ENCODE data around the gene ATAD3A. TPM values are rescaled to one million over a fixed set of nuclear protein-coding genes. Genes with fewer than 3 reads are reported as not detected.

ATAD3A gene
- total and polyA plus RNA-seq, 9 of the 15 experiments (the other 6 are each of a cell fraction or from before 2014, with no cell fraction given), result 0.10 to 173 (median 36.7) TPM

DNA sequence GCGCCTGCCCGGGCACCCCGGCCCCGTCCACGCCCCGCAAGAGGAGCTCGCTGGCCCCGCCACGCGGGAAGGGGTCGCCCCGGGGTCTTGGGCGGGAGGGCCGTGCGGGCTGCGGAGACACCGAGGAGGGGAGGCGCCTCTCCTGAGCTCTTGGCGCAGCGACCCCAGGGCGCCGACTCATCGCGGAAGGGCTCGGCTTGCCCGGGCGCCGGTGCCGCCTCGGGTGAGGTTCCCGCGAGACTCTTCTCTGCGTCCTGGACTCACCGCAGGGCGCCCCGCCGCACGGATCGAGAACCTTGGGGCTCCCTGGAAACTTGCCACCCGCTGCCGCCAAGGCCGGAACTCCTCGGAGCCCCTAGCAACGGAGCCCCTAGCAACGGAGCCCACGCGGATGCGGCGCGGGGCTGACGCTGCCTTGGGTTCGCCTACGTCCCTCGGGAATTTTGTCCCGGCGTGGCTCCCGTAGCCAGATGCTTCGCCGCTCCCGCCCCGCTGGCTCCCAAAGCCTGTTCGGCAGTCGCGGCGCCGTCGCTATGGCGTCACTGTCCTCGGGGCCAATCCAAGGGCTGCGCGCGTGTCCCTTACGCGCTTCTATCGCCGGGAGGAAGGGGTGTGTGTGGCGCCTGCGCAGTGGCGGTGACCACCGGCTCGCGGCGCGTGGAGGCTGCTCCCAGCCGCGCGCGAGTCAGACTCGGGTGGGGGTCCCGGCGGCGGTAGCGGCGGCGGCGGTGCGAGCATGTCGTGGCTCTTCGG is at the start of gene ATAD3A (continued):
- TF ChIP-seq, protein P1, sequence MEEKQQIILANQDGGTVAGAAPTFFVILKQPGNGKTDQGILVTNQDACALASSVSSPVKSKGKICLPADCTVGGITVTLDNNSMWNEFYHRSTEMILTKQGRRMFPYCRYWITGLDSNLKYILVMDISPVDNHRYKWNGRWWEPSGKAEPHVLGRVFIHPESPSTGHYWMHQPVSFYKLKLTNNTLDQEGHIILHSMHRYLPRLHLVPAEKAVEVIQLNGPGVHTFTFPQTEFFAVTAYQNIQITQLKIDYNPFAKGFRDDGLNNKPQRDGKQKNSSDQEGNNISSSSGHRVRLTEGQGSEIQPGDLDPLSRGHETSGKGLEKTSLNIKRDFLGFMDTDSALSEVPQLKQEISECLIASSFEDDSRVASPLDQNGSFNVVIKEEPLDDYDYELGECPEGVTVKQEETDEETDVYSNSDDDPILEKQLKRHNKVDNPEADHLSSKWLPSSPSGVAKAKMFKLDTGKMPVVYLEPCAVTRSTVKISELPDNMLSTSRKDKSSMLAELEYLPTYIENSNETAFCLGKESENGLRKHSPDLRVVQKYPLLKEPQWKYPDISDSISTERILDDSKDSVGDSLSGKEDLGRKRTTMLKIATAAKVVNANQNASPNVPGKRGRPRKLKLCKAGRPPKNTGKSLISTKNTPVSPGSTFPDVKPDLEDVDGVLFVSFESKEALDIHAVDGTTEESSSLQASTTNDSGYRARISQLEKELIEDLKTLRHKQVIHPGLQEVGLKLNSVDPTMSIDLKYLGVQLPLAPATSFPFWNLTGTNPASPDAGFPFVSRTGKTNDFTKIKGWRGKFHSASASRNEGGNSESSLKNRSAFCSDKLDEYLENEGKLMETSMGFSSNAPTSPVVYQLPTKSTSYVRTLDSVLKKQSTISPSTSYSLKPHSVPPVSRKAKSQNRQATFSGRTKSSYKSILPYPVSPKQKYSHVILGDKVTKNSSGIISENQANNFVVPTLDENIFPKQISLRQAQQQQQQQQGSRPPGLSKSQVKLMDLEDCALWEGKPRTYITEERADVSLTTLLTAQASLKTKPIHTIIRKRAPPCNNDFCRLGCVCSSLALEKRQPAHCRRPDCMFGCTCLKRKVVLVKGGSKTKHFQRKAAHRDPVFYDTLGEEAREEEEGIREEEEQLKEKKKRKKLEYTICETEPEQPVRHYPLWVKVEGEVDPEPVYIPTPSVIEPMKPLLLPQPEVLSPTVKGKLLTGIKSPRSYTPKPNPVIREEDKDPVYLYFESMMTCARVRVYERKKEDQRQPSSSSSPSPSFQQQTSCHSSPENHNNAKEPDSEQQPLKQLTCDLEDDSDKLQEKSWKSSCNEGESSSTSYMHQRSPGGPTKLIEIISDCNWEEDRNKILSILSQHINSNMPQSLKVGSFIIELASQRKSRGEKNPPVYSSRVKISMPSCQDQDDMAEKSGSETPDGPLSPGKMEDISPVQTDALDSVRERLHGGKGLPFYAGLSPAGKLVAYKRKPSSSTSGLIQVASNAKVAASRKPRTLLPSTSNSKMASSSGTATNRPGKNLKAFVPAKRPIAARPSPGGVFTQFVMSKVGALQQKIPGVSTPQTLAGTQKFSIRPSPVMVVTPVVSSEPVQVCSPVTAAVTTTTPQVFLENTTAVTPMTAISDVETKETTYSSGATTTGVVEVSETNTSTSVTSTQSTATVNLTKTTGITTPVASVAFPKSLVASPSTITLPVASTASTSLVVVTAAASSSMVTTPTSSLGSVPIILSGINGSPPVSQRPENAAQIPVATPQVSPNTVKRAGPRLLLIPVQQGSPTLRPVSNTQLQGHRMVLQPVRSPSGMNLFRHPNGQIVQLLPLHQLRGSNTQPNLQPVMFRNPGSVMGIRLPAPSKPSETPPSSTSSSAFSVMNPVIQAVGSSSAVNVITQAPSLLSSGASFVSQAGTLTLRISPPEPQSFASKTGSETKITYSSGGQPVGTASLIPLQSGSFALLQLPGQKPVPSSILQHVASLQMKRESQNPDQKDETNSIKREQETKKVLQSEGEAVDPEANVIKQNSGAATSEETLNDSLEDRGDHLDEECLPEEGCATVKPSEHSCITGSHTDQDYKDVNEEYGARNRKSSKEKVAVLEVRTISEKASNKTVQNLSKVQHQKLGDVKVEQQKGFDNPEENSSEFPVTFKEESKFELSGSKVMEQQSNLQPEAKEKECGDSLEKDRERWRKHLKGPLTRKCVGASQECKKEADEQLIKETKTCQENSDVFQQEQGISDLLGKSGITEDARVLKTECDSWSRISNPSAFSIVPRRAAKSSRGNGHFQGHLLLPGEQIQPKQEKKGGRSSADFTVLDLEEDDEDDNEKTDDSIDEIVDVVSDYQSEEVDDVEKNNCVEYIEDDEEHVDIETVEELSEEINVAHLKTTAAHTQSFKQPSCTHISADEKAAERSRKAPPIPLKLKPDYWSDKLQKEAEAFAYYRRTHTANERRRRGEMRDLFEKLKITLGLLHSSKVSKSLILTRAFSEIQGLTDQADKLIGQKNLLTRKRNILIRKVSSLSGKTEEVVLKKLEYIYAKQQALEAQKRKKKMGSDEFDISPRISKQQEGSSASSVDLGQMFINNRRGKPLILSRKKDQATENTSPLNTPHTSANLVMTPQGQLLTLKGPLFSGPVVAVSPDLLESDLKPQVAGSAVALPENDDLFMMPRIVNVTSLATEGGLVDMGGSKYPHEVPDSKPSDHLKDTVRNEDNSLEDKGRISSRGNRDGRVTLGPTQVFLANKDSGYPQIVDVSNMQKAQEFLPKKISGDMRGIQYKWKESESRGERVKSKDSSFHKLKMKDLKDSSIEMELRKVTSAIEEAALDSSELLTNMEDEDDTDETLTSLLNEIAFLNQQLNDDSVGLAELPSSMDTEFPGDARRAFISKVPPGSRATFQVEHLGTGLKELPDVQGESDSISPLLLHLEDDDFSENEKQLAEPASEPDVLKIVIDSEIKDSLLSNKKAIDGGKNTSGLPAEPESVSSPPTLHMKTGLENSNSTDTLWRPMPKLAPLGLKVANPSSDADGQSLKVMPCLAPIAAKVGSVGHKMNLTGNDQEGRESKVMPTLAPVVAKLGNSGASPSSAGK (IDR thresholded peaks at IDR 0.05), result peak; percentile 5; the same call in 1 of the 2 replicates
- TF ChIP-seq, protein P2, sequence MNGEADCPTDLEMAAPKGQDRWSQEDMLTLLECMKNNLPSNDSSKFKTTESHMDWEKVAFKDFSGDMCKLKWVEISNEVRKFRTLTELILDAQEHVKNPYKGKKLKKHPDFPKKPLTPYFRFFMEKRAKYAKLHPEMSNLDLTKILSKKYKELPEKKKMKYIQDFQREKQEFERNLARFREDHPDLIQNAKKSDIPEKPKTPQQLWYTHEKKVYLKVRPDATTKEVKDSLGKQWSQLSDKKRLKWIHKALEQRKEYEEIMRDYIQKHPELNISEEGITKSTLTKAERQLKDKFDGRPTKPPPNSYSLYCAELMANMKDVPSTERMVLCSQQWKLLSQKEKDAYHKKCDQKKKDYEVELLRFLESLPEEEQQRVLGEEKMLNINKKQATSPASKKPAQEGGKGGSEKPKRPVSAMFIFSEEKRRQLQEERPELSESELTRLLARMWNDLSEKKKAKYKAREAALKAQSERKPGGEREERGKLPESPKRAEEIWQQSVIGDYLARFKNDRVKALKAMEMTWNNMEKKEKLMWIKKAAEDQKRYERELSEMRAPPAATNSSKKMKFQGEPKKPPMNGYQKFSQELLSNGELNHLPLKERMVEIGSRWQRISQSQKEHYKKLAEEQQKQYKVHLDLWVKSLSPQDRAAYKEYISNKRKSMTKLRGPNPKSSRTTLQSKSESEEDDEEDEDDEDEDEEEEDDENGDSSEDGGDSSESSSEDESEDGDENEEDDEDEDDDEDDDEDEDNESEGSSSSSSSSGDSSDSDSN (IDR thresholded peaks at IDR 0.05; ENCODE audit: borderline replicate concordance in 1 of 2, low read depth in 2 of 2, low read length in 2 of 2), result peak; percentile 70 to 87; a peak in 2 of 4 replicates
- TF ChIP-seq SNRNP70 (optimal IDR thresholded peaks at IDR 0.05; ENCODE audit: low read depth, low read length) (no peak), NFE2L1 (tag; IDR thresholded peaks at IDR 0.05; ENCODE audit: borderline replicate concordance, low read depth) (no peak), CHD4 (IDR thresholded peaks at IDR 0.05; ENCODE audit: insufficient read depth, insufficient replicate concordance, low read depth, low read length, poor library complexity, severe bottlenecking) (no peak), NFE2 (IDR thresholded peaks at IDR 0.05; ENCODE audit: low read depth) (peak; percentile 46; the same call in 1 of the 2 replicates), ZNF197 (CRISPR knock-in tag; IDR thresholded peaks at IDR 0.05; ENCODE audit: low read depth) (no peak), MYC (IDR thresholded peaks at IDR 0.05; ENCODE audit: low read depth, low read length) (peak; percentile 87), MYC (CRISPR knock-in tag; IDR thresholded peaks at IDR 0.05; ENCODE audit: borderline replicate concordance, low read depth) (peak; percentile 82; the same call in 1 of the 2 replicates), KAT2B (IDR thresholded peaks at IDR 0.05; ENCODE audit: low read depth, low read length) (no peak)

All from K562 (cell line).